GM12878 (cell line): ENCODE results near the gene PITPNB. TPM values are rescaled to one million over a fixed set of nuclear protein-coding genes. Genes with fewer than 3 reads are reported as not detected.

ENCODE experiments used
- ATAC-seq: fragments of 200-7000 bp; cut with Tn5 transposase; 3 replicates; pipeline ENCODE4 v1.9.1; 2020; ENCODE audit warnings: mild to moderate bottlenecking, moderate library complexity
- BruUV-seq: library from RNA; stranded (reverse); fragments of 400-500 nt; replicated peaks from 2 replicates; lab custom pipeline; 2021; lab: Mats Ljungman, UMichigan
- CTCF ChIA-PET: fragments of 300-600 bp; sonication (Branson Sonifier 250); formaldehyde crosslinking; extraction: SDS; loops from one replicate; lab custom pipeline; 2021; ENCODE audit warnings: inconsistent platforms; lab: Yijun Ruan, JAX
- POLR2A ChIA-PET: fragments of 350-600 bp; formaldehyde crosslinking; extraction: SDS; loops from one replicate; lab custom pipeline; 2021; ENCODE audit warnings: inconsistent platforms; lab: Charles Lee
- RAD21 ChIA-PET: fragments of 300-600 bp; sonication (Branson Sonifier 250); formaldehyde crosslinking; loops from one replicate; lab custom pipeline; 2023; ENCODE audit warnings: antibody characterized with exemption; ENCODE audit not compliant: unreplicated experiment; lab: Charles Lee
- SMC1A ChIA-PET: fragments of 300-600 bp; sonication (Branson Sonifier 250); formaldehyde crosslinking; loops from one replicate; lab custom pipeline; 2023; ENCODE audit not compliant: unreplicated experiment, uncharacterized antibody; lab: Charles Lee
- DNase-seq: peaks from one replicate; pipeline ENCODE4 v3.0.0-alpha.2; 2011; ENCODE audit warnings: low read depth, low spot score
- FAIRE-seq: peaks from 3 replicates; lab custom pipeline; 2011; peaks lifted over from hg19 to GRCh38; lab: Jason Lieb, UNC
- H2AFZ ChIP-seq: 2 replicates; pipeline ENCODE4 v1.6.0; 2011; ENCODE audit warnings: low read depth, low read length, control low read depth; ENCODE audit not compliant: control insufficient read depth
- H3K27ac ChIP-seq: 2 replicates; pipeline ENCODE4 v1.5.1; 2011; ENCODE audit warnings: control low read depth; ENCODE audit not compliant: control insufficient read depth, insufficient read depth
- H3K27me3 ChIP-seq, 2 experiments: replicated peaks in 1 of 2; 2 replicates each; pipeline versions ENCODE4 v1.6.0 to v1.6.1; 2011; ENCODE audit warnings: low read length in 1 of 2; ENCODE audit not compliant: control insufficient read depth in 2 of 2, insufficient read depth in 2 of 2
- H3K36me3 ChIP-seq, 2 experiments: 2 replicates each; pipeline ENCODE4 v1.5.1; 2011; ENCODE audit warnings: low read length in 1 of 2; ENCODE audit not compliant: control insufficient read depth in 2 of 2, insufficient read depth in 2 of 2
- H3K4me1 ChIP-seq: 2 replicates; pipeline ENCODE4 v1.6.1; 2011; ENCODE audit warnings: mild to moderate bottlenecking, low read length, moderate library complexity, mixed read lengths; ENCODE audit not compliant: control insufficient read depth, insufficient read depth
- H3K4me2 ChIP-seq: 2 replicates; pipeline ENCODE4 v1.6.0; 2011; ENCODE audit warnings: control low read depth; ENCODE audit not compliant: control insufficient read depth, insufficient read depth
- H3K4me3 ChIP-seq: fragments of 200-600 bp; sonication (generic); 2 replicates; pipeline ENCODE4 v1.5.1; 2016
- H3K79me2 ChIP-seq: 2 replicates; pipeline ENCODE4 v1.6.0; 2011; ENCODE audit warnings: low read length; ENCODE audit not compliant: control insufficient read depth, insufficient read depth
- H3K9ac ChIP-seq: 2 replicates; pipeline ENCODE4 v1.8.0; 2011; ENCODE audit warnings: low read length, control low read depth, mixed read lengths; ENCODE audit not compliant: control insufficient read depth, insufficient read depth
- H3K9me3 ChIP-seq: replicated peaks from 3 replicates; pipeline ENCODE4 v1.5.1; 2011; ENCODE audit warnings: mild to moderate bottlenecking, low read length; ENCODE audit not compliant: control insufficient read depth, insufficient read depth
- H4K20me1 ChIP-seq: 2 replicates; pipeline ENCODE4 v1.6.0; 2011; ENCODE audit not compliant: control insufficient read depth, insufficient read depth
- BACH1 ChIP-seq: fragments of 450-650 bp; IDR thresholded peaks from 2 replicates; pipeline ENCODE4 v1.6.1; 2017; ENCODE audit warnings: mild to moderate bottlenecking, borderline replicate concordance
- BHLHE40 ChIP-seq, 2 experiments: fragments of 450-650 bp in 1 of 2; IDR thresholded peaks; 2 replicates each; pipeline ENCODE4 v1.6.1; 2011 to 2017; ENCODE audit warnings: low read depth in 2 of 2, borderline replicate concordance in 1 of 2, improper control_type of control experiment in 1 of 2, low read length in 1 of 2, mild to moderate bottlenecking in 1 of 2
- BMI1 ChIP-seq: fragments of 450-650 bp; IDR thresholded peaks from 2 replicates; pipeline ENCODE4 v1.6.1; 2016; ENCODE audit warnings: mild to moderate bottlenecking, moderate library complexity, borderline replicate concordance
- BRCA1 ChIP-seq: IDR thresholded peaks from 2 replicates; pipeline ENCODE4 v1.6.1; 2011; ENCODE audit warnings: low read depth, low read length, improper control_type of control experiment
- CHD4 ChIP-seq: fragments of 200-600 bp; sonication (generic); IDR thresholded peaks from 2 replicates; pipeline ENCODE4 v1.6.1; 2016; ENCODE audit warnings: mild to moderate bottlenecking
- FOXK2 ChIP-seq: fragments of 450-650 bp; IDR thresholded peaks from 2 replicates; pipeline ENCODE4 v1.6.1; 2017; ENCODE audit warnings: mild to moderate bottlenecking, moderate library complexity
- HCFC1 ChIP-seq: fragments of 150-350 bp; IDR thresholded peaks from 2 replicates; pipeline ENCODE4 v1.6.1; 2014; ENCODE audit warnings: low read length
- KAT2A ChIP-seq: conservative IDR thresholded peaks from 2 replicates; pipeline ENCODE4 v1.6.1; 2011; ENCODE audit warnings: low read depth, low read length; ENCODE audit not compliant: control insufficient read depth
- KLF5 ChIP-seq: fragments of 450-650 bp; IDR thresholded peaks from 2 replicates; pipeline ENCODE4 v1.6.1; 2014; ENCODE audit warnings: mild to moderate bottlenecking; ENCODE audit not compliant: partially characterized antibody
- NBN ChIP-seq: fragments of 450-650 bp; IDR thresholded peaks from 2 replicates; pipeline ENCODE4 v1.6.1; 2016
- NRF1 ChIP-seq: conservative IDR thresholded peaks from 2 replicates; pipeline ENCODE4 v1.6.1; 2011; ENCODE audit warnings: mild to moderate bottlenecking, low read depth, low read length, improper control_type of control experiment
- SP1 ChIP-seq: IDR thresholded peaks from one replicate; pipeline ENCODE4 v1.6.1; 2011; ENCODE audit warnings: low read depth, low read length
- SREBF1 ChIP-seq: IDR thresholded peaks from 2 replicates; pipeline ENCODE4 v1.6.1; 2012; ENCODE audit warnings: mild to moderate bottlenecking, low read length
- SREBF2 ChIP-seq: IDR thresholded peaks from 2 replicates; pipeline ENCODE4 v1.6.1; 2012; ENCODE audit warnings: mild to moderate bottlenecking, low read length
- YY1 ChIP-seq: IDR thresholded peaks from 2 replicates; pipeline ENCODE4 v1.6.1; 2011; ENCODE audit warnings: low read depth, mild to moderate bottlenecking, low read length
- in situ Hi-C: fragments of 300-500 bp; cut with MboI; formaldehyde crosslinking; loops from 9 replicates; pipeline ENCODE4 v1.14.3; 2018; ENCODE audit warnings: mixed read lengths
- intact Hi-C: fragments of 100-400 bp; cut with micrococcal nuclease; formaldehyde crosslinking; loops from one replicate; pipeline ENCODE4 v1.14.2; 2022; ENCODE audit not compliant: unreplicated experiment
- polyA plus RNA-seq, 11 experiments: library from polyadenylated mRNA; depleted of rRNA in 4 of 11; unstranded in 6 of 11; stranded (reverse) in 5 of 11; fragments of >200 nt; fragmentation: Nextera tagmentation in 4 of 11; fragmentation: Illumina TruSeq in 1 of 11; extraction: Ambion mirVana in 4 of 11; extraction: Trizol in 1 of 11; gene quantifications; 1 replicate in 1 of 11; 2 replicates in 10 of 11; pipeline versions ENCODE4 v1.2.1 to v1.2.3, GENCODE V29; 2011 to 2016; ENCODE audit warnings: inconsistent platforms in 2 of 11, missing spikeins in 2 of 11, low read depth in 1 of 11
- total RNA-seq, 4 experiments: library from RNA; depleted of rRNA in 3 of 4; stranded (reverse); fragments of >200 nt in 3 of 4; fragmentation: Illumina TruSeq in 1 of 4; extraction: Trizol in 1 of 4; gene quantifications; 2 replicates each; pipeline versions ENCODE4 v1.2.1 to v1.2.3, GENCODE V29; 2013 to 2021
- TF ChIP-seq, protein P1 (sequence below): fragments of 450-650 bp; IDR thresholded peaks from 2 replicates; pipeline ENCODE4 v1.6.1; 2017; ENCODE audit warnings: borderline replicate concordance
- TF ChIP-seq, protein P2 (sequence below): IDR thresholded peaks from 2 replicates; pipeline ENCODE4 v1.6.1; 2011; ENCODE audit warnings: low read depth, low read length, improper control_type of control experiment, borderline replicate concordance

PITPNB gene
- total and polyA plus RNA-seq, 10 of the 15 experiments (the other 5 are each of a cell fraction or from before 2014, with no cell fraction given) = 19.7 to 116 (median 64.9) TPM

DNA sequence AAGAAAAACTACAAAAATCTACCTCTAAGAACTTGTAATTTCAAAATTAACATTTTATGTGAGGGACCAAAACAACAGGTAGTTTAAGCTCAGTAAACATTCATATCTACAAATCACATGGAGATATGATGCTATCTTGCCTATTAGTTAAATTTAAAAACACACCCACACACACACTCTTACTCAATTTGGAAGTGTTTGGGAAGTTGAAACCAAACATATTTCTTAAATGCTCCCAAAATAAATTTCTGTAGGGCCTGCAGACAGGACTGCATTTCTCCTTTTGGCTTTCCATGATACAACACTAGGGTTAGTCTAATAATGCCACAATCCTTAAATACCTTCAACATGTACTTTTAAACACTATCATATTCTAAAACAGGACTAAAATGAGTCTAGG, 7.0 kb downstream of the PITPNB start:
- ChIA-PET RAD21 (interaction anchor here (1.2 kb wide), 1 partner anchor 25 kb away, joined by 3 read pairs; no protein-coding TSS in a partner anchor), CTCF (interaction anchor here (0.8 to 10.1 kb wide), 7 partner anchors 9 to 38 kb away, joined by 3 to 87 read pairs (median 4); no protein-coding TSS in a partner anchor), POLR2A (no interaction called here), SMC1A (interaction anchor here (0.6 to 2.0 kb wide), 3 partner anchors 8 to 22 kb away, joined by 3 to 6 read pairs (median 6); partner anchors contain the start of gene PITPNB)
- H3K79me2 ChIP-seq = peaks cover 62% of the 10 kb centered on the region
- no TSS peak for BruUV-seq
- H3K9me3 ChIP-seq = no peaks in the 10 kb centered on the region
- H3K4me3 ChIP-seq = no peak overlapping the region
- intact Hi-C loops = no loop called here
- no peak overlapping the region; the same call in 1 of the 2 replicates for H3K4me2 ChIP-seq
- H2AFZ ChIP-seq = no peak overlapping the region
- no peak overlapping the region for H3K9ac ChIP-seq
- H3K4me1 ChIP-seq = peaks cover 9% of the 10 kb centered on the region; the same call in 1 of the 2 replicates
- DNase-seq = no peak
- peak; percentile 7 for FAIRE-seq
- peaks cover 10 to 16% of the 10 kb centered on the region in 2 experiments for H3K36me3 ChIP-seq
- TF ChIP-seq HCFC1 = no peak
- TF ChIP-seq, protein P1, sequence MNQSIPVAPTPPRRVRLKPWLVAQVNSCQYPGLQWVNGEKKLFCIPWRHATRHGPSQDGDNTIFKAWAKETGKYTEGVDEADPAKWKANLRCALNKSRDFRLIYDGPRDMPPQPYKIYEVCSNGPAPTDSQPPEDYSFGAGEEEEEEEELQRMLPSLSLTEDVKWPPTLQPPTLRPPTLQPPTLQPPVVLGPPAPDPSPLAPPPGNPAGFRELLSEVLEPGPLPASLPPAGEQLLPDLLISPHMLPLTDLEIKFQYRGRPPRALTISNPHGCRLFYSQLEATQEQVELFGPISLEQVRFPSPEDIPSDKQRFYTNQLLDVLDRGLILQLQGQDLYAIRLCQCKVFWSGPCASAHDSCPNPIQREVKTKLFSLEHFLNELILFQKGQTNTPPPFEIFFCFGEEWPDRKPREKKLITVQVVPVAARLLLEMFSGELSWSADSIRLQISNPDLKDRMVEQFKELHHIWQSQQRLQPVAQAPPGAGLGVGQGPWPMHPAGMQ = no peak
- no peak for TF ChIP-seq FOXK2
- TF ChIP-seq BACH1 = no peak
- TF ChIP-seq NRF1 = no peak
- TF ChIP-seq, protein P2, sequence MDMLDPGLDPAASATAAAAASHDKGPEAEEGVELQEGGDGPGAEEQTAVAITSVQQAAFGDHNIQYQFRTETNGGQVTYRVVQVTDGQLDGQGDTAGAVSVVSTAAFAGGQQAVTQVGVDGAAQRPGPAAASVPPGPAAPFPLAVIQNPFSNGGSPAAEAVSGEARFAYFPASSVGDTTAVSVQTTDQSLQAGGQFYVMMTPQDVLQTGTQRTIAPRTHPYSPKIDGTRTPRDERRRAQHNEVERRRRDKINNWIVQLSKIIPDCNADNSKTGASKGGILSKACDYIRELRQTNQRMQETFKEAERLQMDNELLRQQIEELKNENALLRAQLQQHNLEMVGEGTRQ = no peak
- no peak for TF ChIP-seq SREBF2
- TF ChIP-seq SP1 = no peak
- TF ChIP-seq SREBF1 = no peak
- no peak for TF ChIP-seq BRCA1
- TF ChIP-seq CHD4 = no peak
- no peak for TF ChIP-seq BMI1
- TF ChIP-seq KAT2A = no peak
- no peak for TF ChIP-seq KLF5
- no peak for TF ChIP-seq YY1
- no peak for TF ChIP-seq BHLHE40 (IDR thresholded peaks at IDR 0.05; ENCODE audit: borderline replicate concordance in 1 of 2, low read depth in 2 of 2, low read length in 1 of 2)
- no peak for TF ChIP-seq NBN
- in situ Hi-C loops = no loop called here
- peaks cover 3% of the 10 kb centered on the region; the same call in 1 of the 2 replicates for H4K20me1 ChIP-seq
- no peaks in the 10 kb centered on the region for H3K27me3 ChIP-seq
- H3K27ac ChIP-seq = no peak overlapping the region
- ATAC-seq = no peak
